Glomerular endothelial cell (primary cell): ENCODE measurements around the gene DIDO1. TPM values are rescaled to one million over a fixed set of nuclear protein-coding genes. Genes with fewer than 3 reads are reported as not detected.

Experiments
- DNase-seq: peaks from one replicate; pipeline ENCODE4 v3.0.0-alpha.2; 2011; ENCODE audit warnings: low read depth, low spot score; ENCODE audit errors: extremely low read depth
- total RNA-seq: library from RNA; depleted of rRNA; stranded (reverse); fragments of >200 nt; gene quantifications from 2 replicates; pipeline ENCODE4 v1.2.3, GENCODE V29; 2015

The DIDO1 gene
- total RNA-seq, 1 donor from 2014 or later: 50.3 TPM

DNA sequence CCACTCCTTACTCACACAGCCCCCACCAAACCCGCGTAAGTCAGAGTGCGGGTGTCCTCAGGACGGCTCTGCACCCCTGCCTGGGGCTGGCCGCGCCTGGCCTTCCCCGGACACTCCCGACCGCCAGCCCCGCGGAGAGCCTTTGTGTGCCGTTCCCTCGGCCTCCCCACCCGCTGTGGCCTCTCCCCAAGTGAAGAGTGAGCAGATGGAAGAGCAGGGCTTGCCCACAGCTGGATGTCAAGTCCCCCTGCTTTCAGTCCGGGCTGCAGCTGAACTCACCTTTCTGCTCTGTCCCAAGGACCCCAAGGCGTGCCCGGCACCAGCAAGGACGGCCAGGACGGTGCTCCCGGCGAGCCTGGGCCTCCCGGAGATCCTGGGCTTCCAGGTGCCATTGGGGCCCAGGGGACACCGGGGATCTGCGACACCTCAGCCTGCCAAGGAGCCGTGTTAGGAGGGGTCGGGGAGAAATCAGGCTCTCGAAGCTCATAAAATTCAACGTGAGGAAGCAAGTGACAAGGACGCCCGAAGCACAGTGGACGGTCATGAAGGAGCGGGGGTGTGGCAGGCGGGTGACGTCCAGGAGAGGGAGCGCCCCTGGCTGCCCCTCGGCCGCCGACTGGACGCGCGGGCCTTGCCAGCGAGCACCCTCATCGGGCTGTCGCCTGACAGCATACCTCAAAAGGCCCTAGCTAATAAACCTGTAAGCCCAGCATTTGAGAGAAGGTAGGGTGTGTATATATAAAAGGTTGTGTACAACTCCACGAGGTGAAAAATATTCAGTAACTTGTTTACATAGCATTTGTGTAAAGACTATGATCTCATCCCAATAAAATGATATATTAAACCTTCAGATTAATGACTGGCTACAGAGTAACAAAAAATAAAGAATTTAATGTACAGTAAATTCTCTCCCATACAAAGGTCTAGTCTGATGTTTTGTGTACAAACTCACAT is 85.8 kb downstream of the DIDO1 start:
- DNase-seq: no peak

GRCh38 chr20:62839816-62840215 is 86.5 kb downstream of the DIDO1 start:
- no peak for DNase-seq

GRCh38 chr20:62839261-62839660 is 87.0 kb downstream of the DIDO1 start:
- no peak for DNase-seq

DNA sequence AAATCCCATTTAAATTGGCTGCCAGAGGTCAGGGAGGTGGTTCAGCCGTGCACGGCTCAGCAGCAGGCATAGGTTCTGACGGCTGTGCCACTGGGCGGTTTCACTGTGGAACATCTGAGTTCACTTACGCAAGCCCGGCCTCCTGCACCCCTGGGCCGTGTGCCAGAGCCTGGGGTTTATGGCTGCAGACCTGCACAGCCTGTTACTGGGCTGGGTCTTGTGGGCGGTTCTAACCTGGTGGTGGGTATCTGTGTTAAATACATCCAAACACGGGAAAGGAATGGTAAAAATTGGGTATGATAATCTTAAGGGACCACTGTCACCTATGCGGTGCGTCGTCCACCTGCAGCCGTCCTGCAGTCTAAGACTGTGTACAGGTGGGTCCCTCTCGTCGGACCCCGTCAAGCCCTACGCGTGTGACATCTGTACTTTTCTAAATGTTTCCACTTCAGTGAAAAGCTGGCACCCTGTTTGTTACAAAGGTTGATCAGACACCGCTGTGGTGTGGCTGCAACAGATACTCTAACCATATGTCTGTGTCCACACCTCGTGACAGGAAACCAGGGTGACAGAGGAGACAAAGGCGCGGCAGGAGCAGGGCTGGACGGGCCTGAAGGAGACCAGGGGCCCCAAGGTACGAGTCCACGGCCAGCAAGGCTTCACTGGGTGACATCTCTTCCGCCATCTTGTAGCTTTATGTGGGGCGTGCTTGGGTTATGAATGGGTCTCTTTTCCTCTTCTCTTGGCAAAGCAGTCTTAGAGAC is 88.0 kb downstream of the DIDO1 start:
- DNase-seq: no peak

GRCh38 chr20:62837790-62838127 is 88.5 kb downstream of the DIDO1 start:
- no peak for DNase-seq

- no peak for DNase-seq
Measured at GRCh38 chr20:62836967-62837490, 89.3 kb downstream of the DIDO1 start.

DNA sequence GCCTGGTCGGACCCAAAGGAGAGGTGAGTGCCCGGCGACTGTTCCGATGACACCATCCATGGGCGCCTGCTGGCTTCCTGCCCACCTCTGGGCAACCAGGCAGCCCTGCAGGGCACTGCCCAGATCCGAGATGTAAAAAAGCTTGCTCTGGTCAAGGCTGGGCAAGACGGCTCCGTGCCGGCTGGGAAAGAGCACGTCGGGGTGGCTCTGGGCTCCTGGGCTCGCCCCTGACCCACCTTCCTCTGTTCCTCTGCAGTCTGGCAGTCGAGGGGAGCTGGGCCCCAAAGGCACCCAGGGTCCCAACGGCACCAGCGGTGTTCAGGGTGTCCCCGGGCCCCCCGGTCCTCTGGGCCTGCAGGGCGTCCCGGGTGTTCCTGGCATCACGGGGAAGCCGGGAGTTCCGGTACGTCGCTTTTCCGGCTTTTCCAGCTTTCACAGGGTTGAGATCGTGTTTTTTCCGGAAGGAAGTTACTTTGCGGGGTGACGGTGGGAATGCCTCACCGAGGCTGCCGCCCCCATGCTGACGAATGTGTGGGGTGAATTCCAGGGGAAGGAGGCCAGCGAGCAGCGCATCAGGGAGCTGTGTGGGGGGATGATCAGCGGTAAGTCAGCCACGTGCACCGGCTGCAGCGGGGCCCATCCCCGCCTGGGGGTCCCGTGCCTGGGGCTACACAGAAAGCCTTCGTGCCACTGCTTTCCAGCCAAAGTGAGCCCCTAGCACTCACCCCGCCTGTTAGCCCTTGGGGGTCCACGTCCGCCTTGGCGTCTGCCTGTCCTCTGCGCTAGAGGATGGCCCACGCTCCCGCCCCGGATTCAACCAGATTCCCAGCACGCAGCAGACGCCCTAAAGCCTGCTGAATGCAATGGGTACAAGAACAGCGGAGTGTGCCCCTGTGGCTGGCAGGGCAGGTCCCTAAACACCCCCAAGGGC is 90.1 kb downstream of the DIDO1 start:
- no peak for DNase-seq

DNA sequence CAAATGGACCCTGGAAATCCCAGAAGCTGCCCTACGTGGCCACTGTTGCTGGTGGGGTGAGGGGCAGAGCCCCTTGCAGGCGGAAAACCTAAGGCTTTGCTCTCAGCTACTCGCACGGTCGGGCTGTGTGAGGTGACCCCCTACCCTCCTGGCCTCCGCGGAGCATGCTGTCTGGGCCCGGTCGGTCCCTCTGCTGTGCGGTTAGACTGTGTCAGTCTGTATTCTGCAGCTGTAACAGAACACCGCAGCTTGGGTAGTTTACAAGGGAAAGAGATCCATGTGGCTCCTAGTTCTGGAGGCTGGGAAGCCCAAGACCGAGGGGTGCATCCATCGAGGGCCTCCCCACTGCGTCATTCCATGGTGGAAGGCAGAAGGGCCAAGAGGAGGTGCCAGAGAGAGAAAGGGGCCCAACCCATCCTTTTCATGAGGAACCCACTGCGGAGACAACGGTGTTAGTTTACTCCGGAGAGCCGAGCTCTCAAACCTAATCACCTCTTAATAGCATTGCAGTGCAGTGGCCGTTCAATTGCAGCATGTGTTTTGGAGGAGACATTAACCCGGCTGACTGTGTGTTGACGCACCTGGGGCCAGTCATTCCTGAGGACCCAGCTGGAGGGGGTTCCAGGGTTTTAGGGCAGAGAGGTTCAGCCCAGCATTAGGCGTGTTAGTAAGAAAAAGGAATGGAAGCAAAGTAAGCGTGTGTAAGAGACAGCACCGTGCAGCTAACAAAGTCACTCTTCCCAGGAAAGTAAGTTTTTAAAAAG is 91.2 kb downstream of the DIDO1 start:
- no peak for DNase-seq

DNA sequence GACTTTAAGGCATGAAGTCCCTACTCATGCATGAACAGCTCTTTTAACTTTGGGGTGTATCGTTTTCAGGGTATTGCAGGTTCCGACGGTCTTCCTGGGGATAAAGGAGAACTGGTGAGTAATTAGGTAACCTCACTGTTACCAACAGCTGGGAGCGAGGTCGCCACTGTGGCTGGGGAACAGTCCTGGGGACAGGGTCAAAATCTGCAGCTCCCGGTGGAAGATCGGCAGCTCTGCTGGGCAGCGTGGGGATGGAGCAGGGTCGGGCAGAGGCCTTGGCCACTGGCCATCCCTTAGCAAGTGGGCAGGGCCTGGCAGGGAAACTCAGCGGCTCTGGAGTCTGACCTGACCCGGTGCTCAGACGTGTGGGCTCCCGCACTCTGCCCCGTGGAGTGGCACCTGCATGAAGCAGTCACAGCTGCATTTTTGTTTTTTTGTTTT is 93.3 kb downstream of the DIDO1 start:
- DNase-seq: no peak

DNA sequence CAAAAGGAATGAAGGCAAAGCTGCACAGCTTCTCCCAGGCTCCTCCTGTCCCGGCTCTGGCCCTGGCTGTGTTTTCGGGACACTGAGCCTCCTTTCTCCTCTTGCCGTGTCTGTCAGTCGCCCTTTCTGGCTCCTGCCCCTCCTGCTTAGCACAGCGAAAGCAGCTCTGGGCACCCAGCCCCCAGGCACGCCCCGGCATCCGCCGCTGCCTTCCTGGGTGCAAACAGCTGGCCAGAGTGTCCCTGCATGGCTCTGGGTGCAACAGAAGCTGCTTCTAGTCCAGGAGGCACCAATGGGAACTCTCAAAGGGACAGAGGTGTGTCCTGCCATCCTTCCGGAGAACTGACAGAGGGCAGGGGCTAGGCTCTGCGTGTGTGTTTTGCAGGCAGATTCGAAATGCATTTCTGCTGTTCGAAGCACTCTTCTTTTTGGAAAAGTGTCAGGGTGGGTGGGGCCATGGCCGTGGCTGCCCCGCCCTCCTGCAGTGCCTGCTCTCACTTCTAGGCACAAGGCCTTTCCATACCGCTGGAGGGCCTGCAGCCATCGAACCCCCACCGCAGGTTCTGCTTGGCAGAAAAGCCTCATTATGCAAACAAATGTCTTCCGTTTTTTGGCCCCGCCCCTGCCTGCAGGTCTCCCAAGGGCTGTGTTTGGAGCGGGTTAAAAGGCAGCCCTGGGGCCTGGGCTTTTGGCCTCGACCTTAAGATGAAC is 93.9 kb downstream of the DIDO1 start:
- no peak for DNase-seq

GRCh38 chr20:62831854-62832211 is 94.5 kb downstream of the DIDO1 start:
- DNase-seq: no peak

GRCh38 chr20:62831361-62831788 is 94.9 kb downstream of the DIDO1 start:
- no peak for DNase-seq

DNA sequence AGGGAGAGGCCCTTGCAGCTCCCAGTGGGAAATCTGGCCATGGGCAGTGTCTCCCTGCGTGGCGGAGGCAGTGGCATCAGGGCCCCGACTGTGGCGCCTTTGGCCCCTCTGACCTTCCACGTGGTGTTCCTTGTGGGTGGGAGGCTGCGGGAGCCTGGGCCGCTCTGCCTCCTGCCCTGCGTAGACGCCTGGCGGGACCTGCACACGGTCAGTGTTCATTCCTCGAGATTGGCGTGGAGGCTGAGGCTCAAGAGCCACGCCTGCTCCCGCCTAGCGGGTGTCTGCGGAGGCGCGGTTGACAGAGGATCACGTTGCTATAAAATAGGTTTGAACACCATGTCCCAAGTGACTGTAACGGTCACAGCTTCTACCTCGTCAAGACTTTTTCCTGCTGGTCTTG is 95.5 kb downstream of the DIDO1 start:
- no peak for DNase-seq

- DNase-seq: no peak
Measured at GRCh38 chr20:62830251-62830650, 96.1 kb downstream of the DIDO1 start.

DNA sequence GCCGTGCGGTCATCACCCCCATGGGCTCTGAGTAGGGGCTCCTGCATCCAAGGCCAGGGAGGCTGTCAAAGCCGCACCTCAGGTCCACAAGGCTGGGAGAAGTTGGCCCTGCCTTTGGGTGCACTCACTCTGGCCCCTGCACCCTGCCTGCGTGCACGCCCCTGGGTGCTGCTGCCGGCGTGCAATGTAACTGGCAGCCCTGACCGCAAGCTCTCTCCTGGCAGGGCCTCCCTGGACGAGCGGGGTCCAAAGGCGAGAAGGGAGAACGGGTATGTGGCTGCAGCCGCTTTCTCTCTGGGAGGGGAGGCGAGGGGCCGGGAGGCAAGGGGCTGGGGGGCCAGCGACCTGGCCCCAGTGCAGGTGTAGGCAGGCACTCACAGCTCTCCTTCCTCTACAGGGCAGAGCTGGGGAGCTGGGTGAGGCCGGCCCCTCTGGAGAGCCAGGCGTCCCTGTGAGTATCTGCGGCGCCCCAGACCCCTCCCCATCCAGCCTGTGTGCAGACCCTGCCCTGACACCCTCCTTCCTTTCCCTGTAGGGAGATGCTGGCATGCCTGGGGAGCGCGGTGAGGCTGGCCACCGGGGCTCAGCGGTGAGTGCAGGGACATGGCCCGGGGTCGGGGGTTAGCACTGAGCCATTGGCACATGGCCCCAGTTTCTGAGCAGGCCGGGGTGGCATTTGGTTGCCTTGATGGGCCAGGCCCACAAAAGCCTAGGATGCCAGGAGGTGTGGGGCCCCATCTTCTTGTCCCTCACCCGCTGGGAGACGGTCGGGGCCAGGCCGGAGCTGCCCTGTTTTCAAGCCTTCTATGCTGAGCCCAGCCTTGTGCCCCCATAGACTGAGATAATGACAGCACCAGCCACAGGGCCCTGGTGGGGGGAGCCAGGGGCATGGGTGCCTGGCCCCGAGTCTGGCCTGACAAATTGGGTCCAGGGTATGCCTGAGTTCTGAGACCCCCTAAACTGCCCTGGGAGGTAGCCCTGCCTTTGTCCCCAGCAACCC is 96.8 kb downstream of the DIDO1 start:
- no peak for DNase-seq

DNA sequence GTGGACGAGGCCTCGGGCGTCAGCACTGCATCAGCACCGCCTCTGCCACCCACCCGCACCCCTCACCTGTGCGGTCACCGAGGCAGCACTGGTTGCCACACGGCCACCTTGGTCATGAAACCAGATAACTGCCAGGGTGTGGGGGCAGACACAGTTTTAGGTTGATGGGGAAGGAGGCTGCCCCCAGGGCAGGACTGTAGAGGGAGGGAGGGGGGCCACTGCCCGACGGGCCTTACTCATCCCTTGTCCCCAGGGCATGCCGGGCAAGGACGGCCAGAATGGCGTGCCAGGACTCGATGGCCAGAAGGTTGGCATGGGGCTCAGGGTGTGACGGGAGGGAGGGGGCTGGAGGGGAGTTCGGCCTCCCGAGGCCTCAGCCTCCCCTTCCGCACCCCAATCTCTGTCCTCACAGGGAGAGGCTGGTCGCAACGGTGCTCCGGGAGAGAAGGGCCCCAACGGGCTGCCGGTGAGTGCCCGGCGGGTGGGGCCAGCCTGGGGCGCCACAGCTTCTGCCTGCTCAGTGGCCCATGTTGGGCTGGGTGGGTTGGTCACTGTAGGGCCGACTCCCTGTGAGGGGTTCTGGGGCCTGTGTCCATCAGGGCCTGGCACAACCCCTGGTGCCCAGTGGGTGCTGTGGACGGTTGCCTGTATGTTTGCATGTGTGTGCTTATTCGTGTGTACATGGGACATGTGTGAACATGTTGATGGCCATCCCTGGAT is 97.6 kb downstream of the DIDO1 start:
- DNase-seq: no peak

GRCh38 chr20:62828051-62828450 is 98.3 kb downstream of the DIDO1 start:
- DNase-seq: no peak
